Measurements from ENCODE around the gene NPY1R. TPM values are rescaled to one million over a fixed set of nuclear protein-coding genes. Genes with fewer than 3 reads are reported as not detected.
A peak's percentile ranks its signal among the peaks of the same experiment; 100 is the strongest.

NPY1R gene
- not detected for total RNA-seq

GRCh38 chr4:163332526-163333406 lies at the start of gene NPY1R:
Gene NPY1R (minus strand): TSS chr4:163332596. CDS start chr4:163326554, 6,042 bp downstream.
- Mint-ChIP-seq H3K27ac (no peak within 1 kb of the TSS), H3K9me3 (no peaks in the 10 kb centered on the region), H3K36me3 (no peaks in the 10 kb centered on the region), H3K4me1 (peaks cover 13% of the 10 kb centered on the region), H3K27me3 (peaks cover 60% of the 10 kb centered on the region), H3K4me3 (peak within 1 kb of the TSS; percentile 54)
- DNase-seq: peak; percentile 38

GRCh38 chr4:163380703-163381102 lies 48.3 kb upstream of the NPY1R start:
- DNase-seq: no peak
- H3K27ac Mint-ChIP-seq: no peak overlapping the region

GRCh38 chr4:163378661-163379060 lies 46.3 kb upstream of the NPY1R start:
- DNase-seq: no peak
- Mint-ChIP-seq H3K27me3 (peaks cover 9% of the 10 kb centered on the region), H3K36me3 (no peaks in the 10 kb centered on the region), H3K9me3 (no peaks in the 10 kb centered on the region), H3K27ac (no peak overlapping the region), H3K4me1 (no peaks in the 10 kb centered on the region), H3K4me3 (no peak overlapping the region)

More at GRCh38 chr4:163380703-163381102, 48.3 kb upstream of the NPY1R start:
- Mint-ChIP-seq H3K4me1 (no peaks in the 10 kb centered on the region), H3K36me3 (no peaks in the 10 kb centered on the region), H3K27me3 (peaks cover 9% of the 10 kb centered on the region), H3K9me3 (no peaks in the 10 kb centered on the region), H3K4me3 (no peak overlapping the region)

GRCh38 chr4:163372029-163372428 lies 39.6 kb upstream of the NPY1R start:
- Mint-ChIP-seq H3K27me3 (peaks cover 6% of the 10 kb centered on the region), H3K4me3 (no peak overlapping the region), H3K9me3 (no peaks in the 10 kb centered on the region), H3K4me1 (no peaks in the 10 kb centered on the region), H3K27ac (no peak overlapping the region), H3K36me3 (no peaks in the 10 kb centered on the region)
- DNase-seq: no peak

- Mint-ChIP-seq H3K4me3 (no peak overlapping the region), H3K4me1 (no peaks in the 10 kb centered on the region), H3K36me3 (no peaks in the 10 kb centered on the region), H3K27ac (no peak overlapping the region), H3K27me3 (peaks cover 6% of the 10 kb centered on the region), H3K9me3 (no peaks in the 10 kb centered on the region)
- no peak for DNase-seq
Observed at GRCh38 chr4:163367651-163368050, 35.3 kb upstream of the NPY1R start.

GRCh38 chr4:163356104-163356503 lies 23.7 kb upstream of the NPY1R start:
- peaks cover 10% of the 10 kb centered on the region for H3K27me3 Mint-ChIP-seq
- H3K9me3 Mint-ChIP-seq: no peaks in the 10 kb centered on the region
- DNase-seq: no peak
- H3K27ac Mint-ChIP-seq: no peak overlapping the region
- H3K4me1 Mint-ChIP-seq: no peaks in the 10 kb centered on the region
- H3K4me3 Mint-ChIP-seq: no peak overlapping the region
- H3K36me3 Mint-ChIP-seq: no peaks in the 10 kb centered on the region

GRCh38 chr4:163353054-163353453 lies 20.7 kb upstream of the NPY1R start:
- Mint-ChIP-seq H3K4me3 (no peak overlapping the region), H3K36me3 (no peaks in the 10 kb centered on the region), H3K4me1 (no peaks in the 10 kb centered on the region), H3K27me3 (peaks cover 10% of the 10 kb centered on the region), H3K27ac (no peak overlapping the region), H3K9me3 (no peaks in the 10 kb centered on the region)
- no peak for DNase-seq

- H3K27ac Mint-ChIP-seq: no peak overlapping the region
- H3K9me3 Mint-ChIP-seq: no peaks in the 10 kb centered on the region
- peaks cover 21% of the 10 kb centered on the region for H3K27me3 Mint-ChIP-seq
- H3K4me3 Mint-ChIP-seq: no peak overlapping the region
- H3K4me1 Mint-ChIP-seq: no peaks in the 10 kb centered on the region
- DNase-seq: no peak
- no peaks in the 10 kb centered on the region for H3K36me3 Mint-ChIP-seq
Observed at GRCh38 chr4:163350672-163351071, 18.3 kb upstream of the NPY1R start.

- H3K36me3 Mint-ChIP-seq: no peaks in the 10 kb centered on the region
- no peak overlapping the region for H3K27ac Mint-ChIP-seq
- no peaks in the 10 kb centered on the region for H3K9me3 Mint-ChIP-seq
- peaks cover 50% of the 10 kb centered on the region for H3K27me3 Mint-ChIP-seq
- H3K4me3 Mint-ChIP-seq: no peak overlapping the region
- no peak for DNase-seq
- H3K4me1 Mint-ChIP-seq: peaks cover 4% of the 10 kb centered on the region
Observed at GRCh38 chr4:163344147-163345125, 12.0 kb upstream of the NPY1R start.

GRCh38 chr4:163343604-163344146 lies 11.3 kb upstream of the NPY1R start, which contains the start of gene NPY5R:
Gene NPY5R (plus strand): TSS chr4:163343892. CDS start chr4:163350274, 6,382 bp downstream.
- H3K27ac Mint-ChIP-seq: no peak within 1 kb of the TSS
- no peaks in the 10 kb centered on the region for H3K36me3 Mint-ChIP-seq
- peaks cover 47% of the 10 kb centered on the region for H3K27me3 Mint-ChIP-seq
- no peaks in the 10 kb centered on the region for H3K9me3 Mint-ChIP-seq
- H3K4me1 Mint-ChIP-seq: peaks cover 4% of the 10 kb centered on the region
- H3K4me3 Mint-ChIP-seq: no peak within 1 kb of the TSS
- no peak for DNase-seq

- Mint-ChIP-seq H3K4me3 (no peak overlapping the region), H3K9me3 (no peaks in the 10 kb centered on the region), H3K27me3 (peaks cover 55% of the 10 kb centered on the region), H3K36me3 (no peaks in the 10 kb centered on the region), H3K27ac (no peak overlapping the region), H3K4me1 (peaks cover 13% of the 10 kb centered on the region)
- DNase-seq: no peak
Observed at GRCh38 chr4:163335384-163335783, 3.0 kb upstream of the NPY1R start.

GRCh38 chr4:163331629-163332376 lies 593 bp downstream of the NPY1R start:
- H3K36me3 Mint-ChIP-seq: no peaks in the 10 kb centered on the region
- H3K9me3 Mint-ChIP-seq: no peaks in the 10 kb centered on the region
- peaks cover 56% of the 10 kb centered on the region for H3K27me3 Mint-ChIP-seq
- H3K4me3 Mint-ChIP-seq: peak overlapping the region; percentile 54
- no peak for DNase-seq
- no peak overlapping the region for H3K27ac Mint-ChIP-seq
- H3K4me1 Mint-ChIP-seq: peaks cover 13% of the 10 kb centered on the region

- no peaks in the 10 kb centered on the region for H3K9me3 Mint-ChIP-seq
- H3K4me1 Mint-ChIP-seq: peaks cover 13% of the 10 kb centered on the region
- H3K27ac Mint-ChIP-seq: no peak overlapping the region
- no peak for DNase-seq
- no peaks in the 10 kb centered on the region for H3K36me3 Mint-ChIP-seq
- peak overlapping the region; percentile 16 for H3K4me3 Mint-ChIP-seq
- H3K27me3 Mint-ChIP-seq: peaks cover 53% of the 10 kb centered on the region
Observed at GRCh38 chr4:163330916-163331628, 1.3 kb downstream of the NPY1R start.

- DNase-seq: no peak
- no peak overlapping the region for H3K4me3 Mint-ChIP-seq
- peaks cover 8% of the 10 kb centered on the region for H3K27me3 Mint-ChIP-seq
- H3K9me3 Mint-ChIP-seq: peaks cover 30% of the 10 kb centered on the region
- no peaks in the 10 kb centered on the region for H3K4me1 Mint-ChIP-seq
- H3K36me3 Mint-ChIP-seq: no peaks in the 10 kb centered on the region
- no peak overlapping the region for H3K27ac Mint-ChIP-seq
Observed at GRCh38 chr4:163317110-163317509, 15.3 kb downstream of the NPY1R start.
